ENCODE data around the gene HSD11B2. TPM values are rescaled to one million over a fixed set of nuclear protein-coding genes. Genes with fewer than 3 reads are reported as not detected.

The HSD11B2 gene
- total RNA-seq, 1 donor from 2014 or later, result not detected

GRCh38 chr16:67396159-67397035, 34.5 kb upstream of the HSD11B2 start:
- peak; percentile 80 to 86 for DNase-seq (ENCODE audit: low read depth in 2 of 2)

GRCh38 chr16:67397036-67397801, 33.7 kb upstream of the HSD11B2 start:
- peak in 1 of 2 donors; percentile 32 for DNase-seq (ENCODE audit: low read depth in 2 of 2)

- no peak for DNase-seq (ENCODE audit: low read depth in 2 of 2)
Measured at GRCh38 chr16:67397812-67398545, 32.9 kb upstream of the HSD11B2 start.

- DNase-seq (ENCODE audit: low read depth in 2 of 2), result no peak
Measured at GRCh38 chr16:67398546-67399217, 32.2 kb upstream of the HSD11B2 start.

GRCh38 chr16:67399218-67399733, 31.6 kb upstream of the HSD11B2 start:
- peak; percentile 48 to 55 for DNase-seq (ENCODE audit: low read depth in 2 of 2)

GRCh38 chr16:67399749-67400704, 30.9 kb upstream of the HSD11B2 start:
- DNase-seq (ENCODE audit: low read depth in 2 of 2), result no peak

GRCh38 chr16:67400901-67401300, 30.0 kb upstream of the HSD11B2 start:
- no peak for DNase-seq (ENCODE audit: low read depth in 2 of 2)

GRCh38 chr16:67403976-67404555, 26.9 kb upstream of the HSD11B2 start:
- DNase-seq (ENCODE audit: low read depth in 2 of 2), result peak; percentile 62 to 64

GRCh38 chr16:67404740-67405226, 26.1 kb upstream of the HSD11B2 start:
- DNase-seq (ENCODE audit: low read depth in 2 of 2), result peak in 1 of 2 donors; percentile 22

GRCh38 chr16:67405336-67405735, 25.6 kb upstream of the HSD11B2 start:
- no peak for DNase-seq (ENCODE audit: low read depth in 2 of 2)

GRCh38 chr16:67406111-67406971, 24.6 kb upstream of the HSD11B2 start:
- DNase-seq (ENCODE audit: low read depth in 2 of 2), result peak; percentile 47 to 89

GRCh38 chr16:67407176-67407787, 23.6 kb upstream of the HSD11B2 start:
- peak in 1 of 2 donors; percentile 43 for DNase-seq (ENCODE audit: low read depth in 2 of 2)

- DNase-seq (ENCODE audit: low read depth in 2 of 2), result no peak
Measured at GRCh38 chr16:67407788-67408452, 23.0 kb upstream of the HSD11B2 start.

GRCh38 chr16:67409631-67410030, 21.3 kb upstream of the HSD11B2 start:
- DNase-seq (ENCODE audit: low read depth in 2 of 2), result no peak

GRCh38 chr16:67411339-67411738, 19.6 kb upstream of the HSD11B2 start:
- no peak for DNase-seq (ENCODE audit: low read depth in 2 of 2)

GRCh38 chr16:67412294-67412693, 18.6 kb upstream of the HSD11B2 start:
- DNase-seq (ENCODE audit: low read depth in 2 of 2), result no peak

Data from lung microvascular endothelial cell (primary cell).